SK-N-MC (cell line): Measurements from ENCODE around the gene CTNNA3.
A peak's percentile ranks its signal among the peaks of the same experiment; 100 is the strongest.

Source experiments
- DNase-seq: peaks from one replicate; pipeline ENCODE4 v3.0.0-alpha.2; 2011; ENCODE audit warnings: low read depth, low spot score
- H3K27ac ChIP-seq: fragments of 200-600 bp; sonication (generic); 2 replicates; pipeline ENCODE4 v1.5.1; 2016; ENCODE audit warnings: mixed run types
- H3K36me3 ChIP-seq: fragments of 200-600 bp; sonication (generic); 2 replicates; pipeline ENCODE4 v1.6.1; 2017; ENCODE audit warnings: antibody characterized with exemption, low read length, mixed read lengths; ENCODE audit not compliant: insufficient read depth
- H3K4me3 ChIP-seq: fragments of 200-600 bp; sonication (generic); 2 replicates; pipeline ENCODE4 v1.5.1; 2016
- H3K9ac ChIP-seq: fragments of 200-600 bp; sonication (generic); 2 replicates; pipeline ENCODE4 v1.8.0; 2017; ENCODE audit warnings: mixed run types, mixed read lengths; ENCODE audit not compliant: insufficient read length
- H3K9me3 ChIP-seq: fragments of 200-600 bp; sonication (generic); 2 replicates; pipeline ENCODE4 v1.6.1; 2017; ENCODE audit warnings: low read depth, mild to moderate bottlenecking, antibody characterized with exemption, low read length, moderate library complexity, mixed read lengths
- EZH2 ChIP-seq: fragments of 200-600 bp; sonication (generic); IDR thresholded peaks from one replicate; pipeline ENCODE4 v1.6.1; 2017; ENCODE audit warnings: antibody characterized with exemption
- FOXP2 ChIP-seq: optimal IDR thresholded peaks from 2 replicates; pipeline ENCODE3; 2011; ENCODE audit warnings: mild to moderate bottlenecking, moderate library complexity; ENCODE audit not compliant: insufficient read depth; ENCODE audit errors: extremely low read length, control extremely low read depth
- POLR2AphosphoS5 ChIP-seq: IDR thresholded peaks from 2 replicates; pipeline ENCODE4 v1.6.1; 2012; ENCODE audit warnings: mild to moderate bottlenecking, low read depth, low read length, borderline replicate concordance

CTNNA3 gene

GRCh38 chr10:66329147-66329546 is 1366.8 kb downstream of the CTNNA3 start:
- Histone ChIP-seq H3K27ac (no peak overlapping the region), H3K9ac (no peak overlapping the region), H3K4me3 (no peak overlapping the region), H3K36me3 (no peaks in the 10 kb centered on the region), H3K9me3 (no peaks in the 10 kb centered on the region)
- no peak for DNase-seq
- TF ChIP-seq FOXP2 (no peak), EZH2 (no peak), POLR2AphosphoS5 (no peak)

GRCh38 chr10:66326876-66327275 is 1369.1 kb downstream of the CTNNA3 start:
- DNase-seq, result no peak

DNA sequence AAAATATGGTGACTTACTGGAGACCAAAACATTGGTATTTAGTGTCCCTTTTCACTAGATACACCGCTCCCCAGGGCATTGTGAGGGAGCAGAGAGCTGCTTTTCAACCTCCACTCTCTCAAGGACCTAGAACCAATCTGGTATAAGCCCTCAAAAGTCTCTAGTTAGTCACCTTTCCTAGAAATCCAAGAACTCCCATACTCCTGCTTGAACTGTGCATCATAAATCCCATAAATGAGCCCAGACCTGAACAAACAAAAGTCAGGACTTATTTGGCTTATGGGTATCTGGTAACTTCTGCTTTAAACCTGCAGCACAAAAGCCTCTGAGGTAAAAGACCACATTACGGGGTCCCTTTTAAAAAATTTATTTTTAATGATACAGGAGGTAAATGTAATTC is 1373.2 kb downstream of the CTNNA3 start:
- Histone ChIP-seq H3K9ac (no peak overlapping the region), H3K9me3 (no peaks in the 10 kb centered on the region), H3K27ac (no peak overlapping the region), H3K36me3 (no peaks in the 10 kb centered on the region), H3K4me3 (no peak overlapping the region)
- TF ChIP-seq POLR2AphosphoS5, result no peak
- TF ChIP-seq FOXP2, result no peak
- no peak for TF ChIP-seq EZH2
- DNase-seq, result no peak

More at GRCh38 chr10:66326876-66327275, 1369.1 kb downstream of the CTNNA3 start:
- H3K9ac ChIP-seq, result no peak overlapping the region
- H3K4me3 ChIP-seq, result no peak overlapping the region
- H3K9me3 ChIP-seq, result no peaks in the 10 kb centered on the region
- TF ChIP-seq FOXP2 (no peak), POLR2AphosphoS5 (no peak), EZH2 (no peak)
- no peaks in the 10 kb centered on the region for H3K36me3 ChIP-seq
- H3K27ac ChIP-seq, result no peak overlapping the region

DNA sequence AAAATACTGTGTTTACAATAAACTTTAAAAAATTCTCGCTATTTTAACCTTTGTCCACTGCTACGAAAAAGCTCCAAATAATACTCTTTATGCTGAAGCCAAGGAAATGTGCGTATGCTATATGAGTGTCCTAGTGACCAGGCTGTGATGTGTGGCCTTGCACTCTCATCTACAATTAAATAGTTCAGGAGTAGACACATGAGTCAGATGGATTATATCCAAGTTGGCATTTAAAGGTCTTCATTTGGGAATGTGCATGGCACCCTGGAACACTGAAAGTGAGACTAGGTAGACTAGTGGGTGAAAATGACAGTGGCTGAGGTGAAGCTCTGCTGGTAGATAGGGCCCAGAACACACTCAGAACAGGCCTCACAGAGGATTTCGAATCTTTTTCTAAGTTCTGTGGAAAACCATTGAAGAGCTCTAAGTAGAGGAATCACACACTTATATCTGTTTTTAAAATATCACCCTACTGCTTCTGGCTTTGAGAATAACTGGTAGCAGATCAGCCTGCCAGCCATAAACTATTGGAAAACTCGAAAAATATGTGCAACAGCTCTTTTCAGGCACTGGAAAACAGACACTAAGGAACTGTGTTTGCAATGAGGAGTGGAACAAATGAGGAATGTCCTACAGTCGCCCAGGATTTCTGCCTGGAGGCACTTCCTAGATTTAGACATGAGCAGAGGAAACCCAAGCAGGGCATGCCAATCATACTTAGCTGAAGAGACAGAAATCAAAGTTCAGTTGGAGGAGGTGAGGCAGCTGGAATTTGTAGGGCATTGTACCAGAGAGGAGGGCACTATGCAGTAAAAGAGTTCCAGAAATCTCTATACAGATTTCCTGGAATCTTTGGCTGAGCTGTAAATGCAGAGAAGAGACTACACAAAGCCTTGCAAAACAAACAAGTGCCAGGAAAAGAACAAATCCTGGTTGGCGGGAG is 1374.0 kb downstream of the CTNNA3 start:
- Histone ChIP-seq H3K9ac (no peak overlapping the region), H3K9me3 (no peaks in the 10 kb centered on the region), H3K4me3 (no peak overlapping the region), H3K36me3 (no peaks in the 10 kb centered on the region), H3K27ac (peak overlapping the region; percentile 57; the same call in 1 of the 2 replicates)
- TF ChIP-seq EZH2 (no peak), POLR2AphosphoS5 (no peak)
- peak; percentile 10 for DNase-seq

DNA sequence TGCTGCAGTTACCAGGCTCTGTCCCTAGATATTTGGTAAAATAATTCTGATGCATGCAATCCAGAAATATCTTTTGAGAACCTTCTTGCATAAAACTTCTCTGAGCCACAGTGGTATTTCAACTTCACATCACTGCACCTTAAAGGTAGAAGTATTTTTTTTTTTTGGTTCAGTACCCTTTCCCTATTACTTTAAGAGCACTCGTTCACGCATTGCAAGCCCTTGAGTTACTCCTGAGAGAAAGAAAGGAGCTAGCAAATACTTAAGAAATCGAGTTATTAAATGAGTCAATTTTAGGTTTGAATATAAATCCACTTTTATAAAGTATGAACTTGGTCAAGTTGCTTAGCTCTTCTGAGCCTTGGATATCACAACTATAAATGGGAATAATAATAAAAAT is 1377.2 kb downstream of the CTNNA3 start:
- Histone ChIP-seq H3K27ac (no peak overlapping the region), H3K9me3 (no peaks in the 10 kb centered on the region), H3K36me3 (no peaks in the 10 kb centered on the region), H3K4me3 (no peak overlapping the region), H3K9ac (no peak overlapping the region)
- no peak for DNase-seq
- no peak for TF ChIP-seq POLR2AphosphoS5
- TF ChIP-seq FOXP2, result no peak
- TF ChIP-seq EZH2, result no peak

- TF ChIP-seq EZH2 (no peak), FOXP2 (no peak), POLR2AphosphoS5 (no peak)
- no peak overlapping the region for H3K4me3 ChIP-seq
- no peaks in the 10 kb centered on the region for H3K36me3 ChIP-seq
- no peaks in the 10 kb centered on the region for H3K9me3 ChIP-seq
- H3K27ac ChIP-seq, result no peak overlapping the region
- no peak overlapping the region for H3K9ac ChIP-seq
- DNase-seq, result no peak
Observed at GRCh38 chr10:66307826-66308225, 1388.2 kb downstream of the CTNNA3 start.

DNA sequence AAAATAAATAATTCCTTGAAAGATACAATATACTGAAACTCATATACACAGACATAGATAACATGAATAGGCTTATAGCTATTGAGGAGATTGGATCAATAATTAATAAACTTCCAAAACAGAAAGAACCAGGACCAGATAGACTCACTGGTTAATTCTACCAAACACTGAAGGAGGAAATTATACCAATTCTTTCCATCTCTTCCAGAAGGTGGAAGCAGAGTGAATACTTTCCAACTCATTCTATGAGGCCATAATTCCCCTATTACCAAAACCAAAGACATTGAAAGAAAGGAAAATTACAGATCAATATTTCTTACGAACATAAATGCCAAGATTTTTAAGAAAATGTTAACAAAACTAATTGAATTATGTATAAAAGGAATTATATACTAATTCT is 1394.9 kb downstream of the CTNNA3 start:
- no peak overlapping the region for H3K27ac ChIP-seq
- no peak overlapping the region for H3K4me3 ChIP-seq
- no peak for TF ChIP-seq POLR2AphosphoS5
- no peak for TF ChIP-seq FOXP2
- no peak for TF ChIP-seq EZH2

GRCh38 chr10:66295602-66296001 is 1400.4 kb downstream of the CTNNA3 start:
- Histone ChIP-seq H3K9ac (no peak overlapping the region), H3K36me3 (no peaks in the 10 kb centered on the region), H3K27ac (no peak overlapping the region), H3K4me3 (no peak overlapping the region), H3K9me3 (no peaks in the 10 kb centered on the region)
- no peak for TF ChIP-seq FOXP2
- no peak for TF ChIP-seq POLR2AphosphoS5
- no peak for TF ChIP-seq EZH2
- DNase-seq, result no peak

More for the DNA sequence above, 1394.9 kb downstream of the CTNNA3 start:
- H3K9me3 ChIP-seq, result no peaks in the 10 kb centered on the region
- no peak for DNase-seq
- no peak overlapping the region for H3K9ac ChIP-seq
- H3K36me3 ChIP-seq, result no peaks in the 10 kb centered on the region

DNA sequence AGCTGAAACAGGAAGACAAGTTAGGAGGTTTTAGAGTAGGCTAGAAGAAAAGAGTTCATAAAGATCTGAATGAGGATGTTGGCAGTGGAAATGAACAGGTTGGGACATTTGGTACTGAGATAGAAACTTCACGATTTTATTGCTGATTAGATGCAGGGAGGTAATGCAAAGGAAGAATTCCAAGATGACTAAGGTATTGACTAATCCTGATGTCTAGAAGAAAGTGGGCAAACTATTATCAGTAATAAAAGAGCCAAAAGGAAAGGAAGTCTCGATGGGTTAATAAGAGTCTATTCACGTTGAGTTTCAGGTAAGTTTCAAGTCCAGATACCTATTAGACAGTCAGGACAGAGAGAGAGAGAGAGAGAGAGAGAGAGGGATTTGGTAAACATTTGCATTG is 1401.5 kb downstream of the CTNNA3 start:
- no peak overlapping the region for H3K4me3 ChIP-seq
- TF ChIP-seq FOXP2 (no peak), POLR2AphosphoS5 (no peak), EZH2 (no peak)
- DNase-seq, result no peak
- no peak overlapping the region for H3K27ac ChIP-seq
- no peak overlapping the region for H3K9ac ChIP-seq
- no peaks in the 10 kb centered on the region for H3K9me3 ChIP-seq
- no peaks in the 10 kb centered on the region for H3K36me3 ChIP-seq
